Myocyte (in vitro differentiated cells): Measurements from ENCODE around the gene MEG3. TPM values are rescaled to one million over a fixed set of nuclear protein-coding genes. Genes with fewer than 3 reads are reported as not detected.

ENCODE experiments used
- DNase-seq: peaks from one replicate; pipeline ENCODE4 v3.0.0-alpha.2; 2012; ENCODE audit warnings: low read depth
- total RNA-seq: library from RNA; depleted of rRNA; stranded (reverse); fragments of >200 nt; gene quantifications from 2 replicates; pipeline ENCODE4 v1.2.3, GENCODE V29; 2014

MEG3 gene
- total RNA-seq, 1 donor from 2014 or later, result 289 TPM

- DNase-seq, result no peak
Observed at GRCh38 chr14:100880271-100881101, 54.6 kb downstream of the MEG3 start.

DNA sequence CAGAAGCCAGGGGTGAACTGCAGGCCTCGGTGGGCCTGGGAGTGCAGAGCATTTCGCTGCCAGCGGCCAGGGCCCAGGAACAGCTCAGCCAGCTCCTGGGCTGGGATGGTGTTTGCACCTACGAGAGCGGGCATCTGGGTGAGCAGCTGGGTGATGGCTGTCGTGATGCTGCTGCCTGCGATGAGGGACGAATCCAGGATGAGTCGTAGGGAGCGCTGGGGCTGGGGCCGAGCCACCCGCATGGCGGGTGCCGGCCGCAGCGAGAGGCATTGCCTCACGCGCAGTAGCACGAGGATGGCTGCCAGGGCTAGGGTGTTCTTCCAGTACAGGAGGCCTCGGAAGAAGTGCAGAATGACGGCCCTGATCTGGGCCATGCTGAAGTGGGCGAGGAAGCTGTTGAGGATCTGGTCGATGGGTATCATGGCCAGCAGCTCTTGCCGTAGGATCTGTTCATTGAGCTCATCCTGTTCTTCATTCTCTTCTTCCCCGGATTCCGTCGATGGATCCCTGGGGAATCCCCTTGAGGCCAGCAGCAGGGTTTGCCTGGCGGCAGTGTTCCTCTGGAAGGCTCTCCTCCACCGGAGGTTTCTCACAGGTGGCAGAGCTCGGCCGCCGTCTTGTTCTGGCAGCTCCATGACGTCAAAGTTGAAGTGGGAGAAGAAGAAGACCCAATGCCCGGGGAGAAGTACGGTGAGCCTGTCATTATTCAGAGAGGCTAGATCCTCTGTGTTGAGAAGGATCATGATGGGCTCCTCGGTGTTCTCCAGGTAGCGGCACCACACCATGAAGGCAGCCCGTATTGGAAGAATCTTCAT is 55.5 kb downstream of the MEG3 start:
- no peak for DNase-seq

GRCh38 chr14:100882026-100882967 is 56.4 kb downstream of the MEG3 start:
- DNase-seq, result no peak

DNA sequence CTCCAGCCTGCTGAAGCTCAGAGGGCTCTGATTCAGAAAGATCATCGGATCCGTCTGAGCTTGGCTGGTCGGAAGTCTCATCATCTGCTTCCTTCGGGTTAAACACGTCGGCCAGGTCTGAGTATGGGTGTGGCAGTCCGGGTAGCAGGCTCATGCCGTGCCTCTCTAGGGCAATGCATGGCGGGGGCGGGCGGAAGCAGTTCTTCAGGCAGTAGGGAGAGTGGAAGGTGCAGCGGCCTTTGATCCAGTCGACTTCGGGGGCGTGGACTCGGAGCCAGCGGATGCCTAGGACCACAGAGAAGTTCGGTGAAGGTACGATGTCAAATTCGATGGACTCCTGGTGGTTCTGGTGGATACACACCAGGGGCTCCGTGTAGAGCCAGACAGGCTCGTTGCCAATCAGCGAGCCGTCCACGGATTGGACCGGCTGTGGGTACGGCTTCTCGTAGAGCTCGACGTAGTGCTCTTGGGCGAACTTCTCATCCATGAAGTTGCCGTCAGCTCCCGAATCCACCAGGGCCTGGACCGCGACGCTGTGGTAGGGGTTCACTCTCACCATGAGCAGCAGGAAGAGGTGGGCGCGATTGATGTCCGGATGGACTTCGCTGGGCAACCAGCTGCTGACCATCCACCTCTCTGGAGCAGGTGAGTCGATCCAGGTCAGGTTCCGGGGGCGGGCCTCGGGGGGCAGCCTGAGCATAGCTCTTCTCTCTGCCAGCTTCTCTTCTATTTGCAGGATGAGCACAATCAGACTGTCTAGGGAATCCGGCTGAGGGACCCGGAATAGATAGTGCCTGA is 57.3 kb downstream of the MEG3 start:
- no peak for DNase-seq

DNA sequence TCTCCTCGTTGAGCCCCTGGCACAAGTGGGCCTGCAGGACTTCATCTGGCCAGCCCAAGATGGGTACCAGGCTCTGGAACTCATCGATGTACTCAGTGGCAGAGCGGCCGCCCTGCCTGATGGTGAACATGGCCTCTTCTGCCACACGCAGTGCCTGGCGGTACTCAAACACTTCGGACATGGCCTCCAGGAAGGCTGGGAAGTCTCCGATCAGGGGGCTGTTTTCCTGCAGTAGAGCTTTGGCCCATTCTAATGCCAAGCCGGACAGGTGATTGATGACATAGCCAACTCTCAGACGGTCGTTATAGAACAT is 57.8 kb downstream of the MEG3 start:
- DNase-seq, result no peak

- DNase-seq, result no peak
Observed at GRCh38 chr14:100884456-100884855, 58.5 kb downstream of the MEG3 start.

DNA sequence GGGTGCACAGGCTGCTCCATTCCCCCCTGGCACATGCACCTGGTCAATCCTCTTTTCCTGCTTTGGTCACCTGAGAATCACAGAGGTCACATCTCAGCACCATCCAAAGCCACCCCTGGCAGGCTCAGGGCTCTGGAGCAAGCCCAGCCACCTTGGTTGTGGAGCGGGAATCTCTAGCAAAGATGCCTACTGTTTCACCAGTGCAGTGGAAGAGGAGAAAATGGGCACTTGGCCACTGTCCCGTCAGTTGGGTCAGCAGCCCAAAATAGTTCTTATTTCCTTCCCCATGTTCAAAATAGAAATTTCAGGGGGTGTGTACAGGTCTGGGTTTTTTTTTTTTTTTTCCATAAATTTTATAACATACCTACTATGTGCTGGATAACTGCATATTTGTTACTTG is 59.3 kb downstream of the MEG3 start:
- DNase-seq, result peak; percentile 19

DNA sequence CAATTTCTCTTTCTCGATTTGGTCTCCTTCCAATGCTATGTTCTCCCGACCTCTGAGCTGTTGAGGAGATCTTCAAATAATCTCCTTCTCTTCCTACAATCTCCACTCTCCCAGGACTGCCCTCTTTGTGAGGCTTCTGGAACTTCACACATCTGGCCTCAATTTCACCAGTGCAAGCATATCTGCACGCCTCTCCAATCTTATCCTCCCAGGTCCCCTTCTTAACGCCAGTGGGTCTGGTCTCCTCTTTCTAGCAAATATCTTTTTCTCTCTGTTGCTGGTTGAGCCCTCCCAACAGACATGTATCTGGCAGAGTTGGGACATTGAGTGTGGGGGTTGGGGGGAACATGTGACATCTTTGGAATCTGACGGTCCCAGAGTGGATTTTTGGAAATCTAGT is 59.7 kb downstream of the MEG3 start:
- DNase-seq, result no peak

- no peak for DNase-seq
Observed at GRCh38 chr14:100887728-100888335, 61.9 kb downstream of the MEG3 start.

GRCh38 chr14:100888789-100889315 is 62.9 kb downstream of the MEG3 start:
- no peak for DNase-seq

DNA sequence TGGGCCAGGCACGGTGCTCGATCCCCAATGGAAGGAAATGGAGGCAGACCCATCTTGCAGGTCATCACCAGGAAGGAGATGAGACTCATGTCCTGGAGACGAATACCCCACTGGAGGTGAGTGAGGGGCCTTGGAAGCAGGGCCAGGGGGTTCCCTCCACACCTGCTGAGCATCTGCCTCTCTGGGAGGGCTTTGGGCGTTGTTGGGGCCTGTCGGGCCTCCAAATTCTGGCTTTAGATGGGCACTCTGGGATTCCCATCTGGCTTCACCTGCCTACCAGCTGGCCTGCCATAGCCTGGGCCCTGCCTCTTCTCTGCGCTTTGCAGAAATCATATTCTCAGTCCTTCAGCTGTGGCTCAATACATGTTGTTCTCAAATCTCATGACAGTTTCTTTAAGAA is 63.7 kb downstream of the MEG3 start:
- DNase-seq, result no peak

DNA sequence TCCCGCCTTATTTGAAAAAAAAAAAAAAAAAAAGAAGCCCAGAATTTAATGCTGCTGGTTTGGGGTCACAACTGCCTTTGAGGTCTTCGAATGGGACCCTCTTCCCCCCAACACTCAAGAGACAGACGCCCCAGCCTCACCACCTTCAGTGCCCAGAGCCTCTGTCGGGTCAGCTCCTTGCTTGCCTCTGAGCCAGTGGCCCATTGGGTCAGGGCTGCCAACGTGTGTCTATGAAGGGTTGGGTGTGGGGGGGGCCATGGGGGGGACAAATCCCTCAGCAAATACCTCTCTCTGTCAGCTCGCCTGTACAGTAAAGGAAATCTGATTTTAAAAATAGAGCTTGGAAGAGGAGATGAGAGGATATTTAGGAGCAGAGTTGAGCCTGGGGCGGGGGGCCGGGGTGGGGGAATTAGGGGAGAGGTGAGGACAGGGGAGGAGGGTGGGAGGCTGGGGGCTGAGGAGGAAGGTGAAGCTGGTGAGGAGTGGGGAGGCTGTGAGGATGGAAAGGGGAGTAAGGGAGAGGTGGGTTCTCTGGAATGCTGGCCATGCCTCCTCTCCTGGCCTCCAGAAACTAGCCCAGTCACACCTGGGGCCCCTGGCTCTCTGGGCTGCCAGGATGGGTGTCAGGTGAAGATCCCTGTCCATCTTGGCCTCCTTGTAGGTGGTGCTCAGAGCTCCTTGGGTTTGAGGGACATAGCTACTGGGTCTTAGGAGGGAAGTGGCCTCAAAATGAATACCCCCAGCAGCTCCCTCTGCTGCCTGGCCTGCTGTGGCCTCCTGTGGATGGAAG is 64.3 kb downstream of the MEG3 start:
- no peak for DNase-seq

DNA sequence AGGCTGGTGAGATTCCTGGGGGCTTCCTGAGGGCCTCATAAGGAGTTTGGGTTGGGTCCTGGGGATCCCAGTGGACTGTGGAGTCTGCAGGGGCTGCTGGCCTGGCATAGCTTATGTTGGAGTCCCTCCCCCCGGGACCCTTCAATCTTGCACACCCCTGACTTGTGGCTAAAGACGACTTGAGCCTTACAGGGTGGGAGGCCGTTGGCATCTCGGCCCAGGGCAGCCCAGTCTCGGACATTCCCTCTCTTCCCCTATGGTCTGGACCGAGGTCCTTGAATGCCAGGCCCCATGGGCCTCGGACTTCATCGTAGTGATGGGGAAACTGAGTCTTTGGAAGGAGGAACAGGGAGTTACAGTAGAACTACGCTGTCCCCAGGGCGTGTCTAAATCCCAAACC is 65.1 kb downstream of the MEG3 start:
- DNase-seq, result no peak

DNA sequence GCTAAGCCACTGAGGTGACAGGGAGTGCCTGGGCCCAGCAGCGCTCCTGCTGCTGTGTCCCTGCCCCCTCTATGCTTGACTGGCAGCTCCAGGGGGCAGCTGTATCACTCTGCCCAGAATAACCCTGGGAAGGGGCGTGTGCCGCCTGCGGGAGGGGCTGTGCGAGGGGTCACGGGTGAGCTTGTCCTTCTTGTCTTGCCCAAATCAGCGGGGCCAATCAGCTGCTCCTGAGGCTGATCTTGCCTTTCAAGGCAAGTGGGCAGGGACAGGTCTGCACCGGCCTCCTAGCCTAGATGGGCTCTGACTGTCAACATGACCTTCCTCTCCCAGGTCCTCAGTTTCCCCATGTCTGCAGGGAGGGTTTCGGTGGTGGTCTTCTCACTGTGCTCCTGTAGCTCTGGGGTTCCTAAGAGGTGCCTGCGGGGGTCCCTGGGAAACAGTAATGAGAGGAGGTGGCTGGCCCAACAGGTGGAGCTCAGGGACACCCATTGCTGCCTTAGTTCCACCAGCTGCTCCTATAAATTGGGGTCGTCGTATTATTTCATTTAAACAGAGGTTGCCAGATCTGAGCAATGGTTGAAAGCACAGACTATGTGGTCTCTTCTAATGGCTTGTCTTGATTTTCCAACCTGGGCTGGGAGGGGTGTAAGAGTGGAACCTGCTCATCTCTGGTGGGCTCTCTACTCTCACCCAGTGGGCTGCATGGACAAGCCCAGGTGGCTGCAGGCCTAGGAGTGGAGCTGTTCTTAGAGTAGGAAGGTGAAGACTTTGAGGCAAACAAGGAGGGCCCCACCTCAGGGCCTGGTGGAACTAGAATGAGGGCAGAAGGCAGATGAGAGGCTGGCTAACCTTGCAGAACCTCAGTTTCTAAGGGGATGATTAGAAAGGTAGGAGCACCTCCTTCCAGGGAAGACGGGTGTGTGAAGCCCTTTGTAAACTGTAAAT is 65.9 kb downstream of the MEG3 start:
- peak; percentile 24 for DNase-seq

- DNase-seq, result no peak
Observed at GRCh38 chr14:100892496-100893227, 66.7 kb downstream of the MEG3 start.

DNA sequence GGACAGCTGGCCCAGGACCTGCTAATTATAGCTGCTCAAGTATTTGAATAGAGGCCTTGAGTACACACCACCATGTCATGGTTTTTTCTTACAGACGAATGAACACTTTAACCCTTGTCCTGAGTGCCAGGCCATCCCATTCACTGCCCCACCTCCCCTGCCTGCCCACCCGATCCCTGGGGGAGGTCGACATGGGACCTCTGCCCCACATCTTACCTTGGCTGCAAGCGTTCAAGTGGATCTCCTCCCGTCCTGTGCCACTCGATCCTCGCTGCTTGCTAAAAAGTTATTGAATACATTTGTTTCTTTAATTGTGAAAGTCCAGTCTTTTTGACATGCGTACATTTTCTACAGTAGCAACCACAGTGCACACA is 67.3 kb downstream of the MEG3 start:
- peak; percentile 28 for DNase-seq

- DNase-seq, result no peak
Observed at GRCh38 chr14:100893760-100894159, 67.8 kb downstream of the MEG3 start.
